Psoas muscle (tissue), 8 donors: ENCODE measurements around the gene DAB2IP. TPM values are rescaled to one million over a fixed set of nuclear protein-coding genes. Genes with fewer than 3 reads are reported as not detected.

ENCODE experiments used
- ATAC-seq, 4 donors: fragments of 200-7000 bp; cut with Tn5 transposase; one replicate each; pipeline ENCODE4 v1.9.1; 2020; ENCODE audit warnings: moderate library complexity in 3 of 4, mild to moderate bottlenecking in 2 of 4
- DNase-seq, 2 donors: peaks; one replicate each; pipeline ENCODE4 v3.0.0-alpha.2; 2020
- H3K27ac ChIP-seq: fragments of 200-600 bp; one replicate; pipeline ENCODE4 v1.8.0; 2022
- H3K27me3 ChIP-seq, 3 donors: fragments of 200-600 bp in 1 of 3; one replicate each; pipeline versions ENCODE4 v1.6.1 to v1.8.0; 2013 to 2022; ENCODE audit warnings: low read length in 2 of 3, mild to moderate bottlenecking in 2 of 3, moderate library complexity in 1 of 3; ENCODE audit not compliant: insufficient read depth in 3 of 3
- H3K36me3 ChIP-seq, 2 donors: fragments of 200-600 bp in 1 of 2; one replicate each; pipeline versions ENCODE4 v1.6.1 to v1.8.0; 2013 to 2022; ENCODE audit warnings: low read depth in 1 of 2, mild to moderate bottlenecking in 1 of 2, moderate library complexity in 1 of 2; ENCODE audit not compliant: insufficient read depth in 1 of 2
- H3K4me1 ChIP-seq: fragments of 200-600 bp; one replicate; pipeline ENCODE4 v1.8.0; 2022
- H3K4me3 ChIP-seq: fragments of 200-600 bp; one replicate; pipeline ENCODE4 v1.8.0; 2022; ENCODE audit warnings: mild to moderate bottlenecking
- H3K9me3 ChIP-seq: fragments of 200-600 bp; one replicate; pipeline ENCODE4 v1.8.0; 2022
- WGBS, 3 donors: extraction: QIAGEN DNeasy Blood & Tissue Kit; methylation state at CpG; one replicate each; pipeline versions ENCODE4 v1.1.6 to v1.1.7; 2013; 5-methylcytosine and 5-hydroxymethylcytosine counted together
- intact Hi-C, 2 donors: fragments of 100-400 bp; cut with DNase I; formaldehyde crosslinking; loops; one replicate each; pipeline versions ENCODE4 v1.11.0 to v1.14.2; 2022
- polyA plus RNA-seq, 3 donors: library from polyadenylated mRNA; stranded (reverse); fragments of 200-250 nt; gene quantifications; one replicate each; pipeline ENCODE4 v1.2.3, GENCODE V29; 2013
- total RNA-seq, 4 donors: library from RNA; stranded (reverse); fragmentation: NEBNext Ultra II Directional in 2 of 4; extraction: Animal tissue kit (Norgen Biotek cat#: 25700) in 2 of 4; gene quantifications; one replicate each; pipeline versions ENCODE4 v1.2.1 to v1.2.4, GENCODE V29; 2021 to 2023
- TF ChIP-seq, protein P1 (sequence below): fragments of 200-600 bp; IDR thresholded peaks from one replicate; pipeline ENCODE4 v1.8.0; 2022; ENCODE audit warnings: antibody characterized with exemption
- donor health status: healthy with polysubstance abuse.
- donor health status: DM: no; HTN: no; CAD: no; lungs with moderate emphysema.
- donor health status: Bipolar disorder and iron deficiency.
- donor health status: healthy.
- donor health status: DM: yes; HTN: yes; CAD: no.
- donor health status: DM: no; HTN: no; CAD: no.
- donor health status: DM: no; HTN: no; CAD: no.
- donor health status: DM: yes; HTN: yes; CAD: no.

DAB2IP gene
- total and polyA plus RNA-seq, 7 donors = 14.1 to 66.2 (median 33.4) TPM

DNA sequence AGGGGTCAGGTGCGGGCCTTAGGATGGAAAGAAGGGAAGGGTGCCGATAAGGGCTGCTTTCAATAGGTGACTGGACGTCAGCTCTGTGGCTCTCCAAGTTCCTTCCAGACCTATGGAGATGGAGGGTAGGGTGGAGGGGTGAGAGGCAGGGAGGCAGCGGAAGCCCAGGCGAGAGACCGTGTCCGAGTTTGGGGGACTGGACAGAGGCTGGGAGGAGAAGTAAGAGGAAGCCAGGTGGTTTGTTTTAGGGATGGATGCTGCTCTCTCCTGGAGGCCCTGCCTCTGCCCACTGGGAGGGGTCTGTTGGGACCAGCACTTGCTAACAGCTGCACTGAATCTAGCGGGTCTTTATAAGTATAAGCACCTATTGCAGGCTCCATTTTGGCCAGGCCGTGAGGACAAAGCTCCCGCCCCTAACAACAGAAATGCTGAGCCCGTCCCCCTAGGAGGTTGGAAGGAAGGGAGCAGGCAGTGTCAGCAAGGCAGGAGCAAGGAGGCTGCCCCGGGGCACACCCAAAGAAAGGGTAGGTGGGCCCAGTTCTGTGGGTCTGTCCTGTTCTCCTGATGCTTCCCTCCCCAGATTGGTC, 167.5 kb downstream of the DAB2IP start:
- Histone ChIP-seq H3K27ac (no peak overlapping the region), H3K27me3 (no peaks in the 10 kb centered on the region), H3K4me3 (no peak overlapping the region), H3K36me3 (peaks cover 0 to 23% of the 10 kb centered on the region in 2 donors), H3K4me1 (no peaks in the 10 kb centered on the region), H3K9me3 (no peaks in the 10 kb centered on the region)
- intact Hi-C loops = no loop called here
- TF ChIP-seq, protein P1, sequence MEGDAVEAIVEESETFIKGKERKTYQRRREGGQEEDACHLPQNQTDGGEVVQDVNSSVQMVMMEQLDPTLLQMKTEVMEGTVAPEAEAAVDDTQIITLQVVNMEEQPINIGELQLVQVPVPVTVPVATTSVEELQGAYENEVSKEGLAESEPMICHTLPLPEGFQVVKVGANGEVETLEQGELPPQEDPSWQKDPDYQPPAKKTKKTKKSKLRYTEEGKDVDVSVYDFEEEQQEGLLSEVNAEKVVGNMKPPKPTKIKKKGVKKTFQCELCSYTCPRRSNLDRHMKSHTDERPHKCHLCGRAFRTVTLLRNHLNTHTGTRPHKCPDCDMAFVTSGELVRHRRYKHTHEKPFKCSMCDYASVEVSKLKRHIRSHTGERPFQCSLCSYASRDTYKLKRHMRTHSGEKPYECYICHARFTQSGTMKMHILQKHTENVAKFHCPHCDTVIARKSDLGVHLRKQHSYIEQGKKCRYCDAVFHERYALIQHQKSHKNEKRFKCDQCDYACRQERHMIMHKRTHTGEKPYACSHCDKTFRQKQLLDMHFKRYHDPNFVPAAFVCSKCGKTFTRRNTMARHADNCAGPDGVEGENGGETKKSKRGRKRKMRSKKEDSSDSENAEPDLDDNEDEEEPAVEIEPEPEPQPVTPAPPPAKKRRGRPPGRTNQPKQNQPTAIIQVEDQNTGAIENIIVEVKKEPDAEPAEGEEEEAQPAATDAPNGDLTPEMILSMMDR = no peak
- DNase-seq (no peak), ATAC-seq (peak in 2 of 4 donors; percentile 3 to 4)
- WGBS, 3 donors = 87 to 91% (median 90%) methylated on average over 12 of the region's 12 CpGs

- intact Hi-C loops = no loop called here
- ATAC-seq = no peak
- Histone ChIP-seq H3K4me3 (no peak overlapping the region), H3K36me3 (peaks cover 0 to 23% of the 10 kb centered on the region in 2 donors), H3K27me3 (no peaks in the 10 kb centered on the region), H3K9me3 (no peaks in the 10 kb centered on the region), H3K27ac (no peak overlapping the region), H3K4me1 (no peaks in the 10 kb centered on the region)
- WGBS, 3 donors = 62 to 70% (median 67%) methylated on average over 20 of the region's 20 CpGs
- DNase-seq = no peak
- TF ChIP-seq, protein P1 = no peak
Measured at GRCh38 chr9:121819428-121820231, 168.2 kb downstream of the DAB2IP start.

- WGBS, 3 donors = 90 to 93% (median 93%) methylated on average over 11 of the region's 11 CpGs
- Histone ChIP-seq H3K27ac (no peak overlapping the region), H3K36me3 (peaks cover 0 to 23% of the 10 kb centered on the region in 2 donors), H3K9me3 (no peaks in the 10 kb centered on the region), H3K27me3 (no peaks in the 10 kb centered on the region), H3K4me1 (peaks cover 2% of the 10 kb centered on the region), H3K4me3 (no peak overlapping the region)
- no peak for DNase-seq
- intact Hi-C loops = no loop called here
- no peak for ATAC-seq
- TF ChIP-seq, protein P1 = no peak
Measured at GRCh38 chr9:121820286-121821005, 169.0 kb downstream of the DAB2IP start.

DNA sequence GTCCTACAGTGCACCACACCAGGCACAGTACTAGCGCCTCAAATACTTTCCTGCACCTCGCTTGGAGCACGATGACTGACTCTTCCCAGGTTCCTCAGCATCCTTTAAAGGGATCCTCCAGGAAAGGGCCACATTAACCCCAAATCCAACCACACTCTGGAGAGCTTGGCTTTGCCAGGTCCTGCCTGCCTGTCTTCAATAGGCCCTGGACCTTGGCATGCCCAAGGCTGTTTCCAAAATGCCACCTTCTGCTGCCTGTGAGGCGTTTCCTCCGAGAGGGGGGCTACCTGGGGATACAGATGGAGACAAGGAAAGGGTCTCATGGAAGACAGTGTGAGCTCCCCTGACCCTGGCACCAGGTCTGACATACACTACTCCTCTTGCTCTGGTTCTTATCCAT, 169.9 kb downstream of the DAB2IP start:
- H3K9me3 ChIP-seq = no peaks in the 10 kb centered on the region
- H3K36me3 ChIP-seq = peaks cover 0 to 23% of the 10 kb centered on the region in 2 donors
- no peak overlapping the region for H3K27ac ChIP-seq
- ATAC-seq = no peak
- H3K4me1 ChIP-seq = peaks cover 5% of the 10 kb centered on the region
- TF ChIP-seq, protein P1 = no peak
- DNase-seq = no peak
- no peak overlapping the region for H3K4me3 ChIP-seq
- intact Hi-C loops = no loop called here
- WGBS, 3 donors = 92 to 93% (median 93%) methylated on average over 5 of the region's 5 CpGs
- H3K27me3 ChIP-seq = no peaks in the 10 kb centered on the region
